Epithelial cell of proximal tubule (primary cell): Measurements from ENCODE around the gene TSEN2. TPM values are rescaled to one million over a fixed set of nuclear protein-coding genes. Genes with fewer than 3 reads are reported as not detected.
A peak's percentile ranks its signal among the peaks of the same experiment; 100 is the strongest.

Source experiments
- DNase-seq: peaks from one replicate; pipeline ENCODE4 v3.0.0-alpha.2; 2011; ENCODE audit warnings: low read depth
- H3K4me3 ChIP-seq: 2 replicates; pipeline ENCODE4 v1.5.1; 2011; ENCODE audit warnings: low read depth, mild to moderate bottlenecking, low read length
- total RNA-seq: library from RNA; depleted of rRNA; stranded (reverse); fragments of >200 nt; gene quantifications from 2 replicates; pipeline ENCODE4 v1.2.3, GENCODE V29; 2015
- TF ChIP-seq, protein P1 (sequence below): conservative IDR thresholded peaks from 2 replicates; pipeline ENCODE4 v1.5.1; 2012; ENCODE audit warnings: low read depth, mild to moderate bottlenecking, low read length

Gene TSEN2
- total RNA-seq, 1 donor from 2014 or later: 6.3 TPM

DNA sequence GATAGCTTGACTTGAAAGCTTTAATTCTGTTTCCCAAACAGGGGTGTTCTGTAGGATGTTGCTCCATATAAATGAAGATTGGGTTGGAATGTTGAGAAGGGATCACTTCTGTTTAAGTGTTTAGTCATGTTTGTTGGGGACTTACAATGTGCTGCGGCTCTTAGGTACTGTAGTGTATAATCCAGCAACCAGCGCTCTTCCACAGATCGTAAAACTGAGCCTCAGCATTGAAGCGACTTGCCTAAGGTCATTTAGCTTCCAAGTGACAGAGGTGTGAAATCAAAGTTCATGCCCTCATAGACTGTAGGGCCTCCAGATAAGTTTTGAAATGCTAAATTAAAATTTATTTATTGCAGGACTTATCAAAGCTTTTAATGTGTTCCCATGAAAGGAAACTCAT, 74.4 kb downstream of the TSEN2 start:
- DNase-seq: no peak
- TF ChIP-seq, protein P1, sequence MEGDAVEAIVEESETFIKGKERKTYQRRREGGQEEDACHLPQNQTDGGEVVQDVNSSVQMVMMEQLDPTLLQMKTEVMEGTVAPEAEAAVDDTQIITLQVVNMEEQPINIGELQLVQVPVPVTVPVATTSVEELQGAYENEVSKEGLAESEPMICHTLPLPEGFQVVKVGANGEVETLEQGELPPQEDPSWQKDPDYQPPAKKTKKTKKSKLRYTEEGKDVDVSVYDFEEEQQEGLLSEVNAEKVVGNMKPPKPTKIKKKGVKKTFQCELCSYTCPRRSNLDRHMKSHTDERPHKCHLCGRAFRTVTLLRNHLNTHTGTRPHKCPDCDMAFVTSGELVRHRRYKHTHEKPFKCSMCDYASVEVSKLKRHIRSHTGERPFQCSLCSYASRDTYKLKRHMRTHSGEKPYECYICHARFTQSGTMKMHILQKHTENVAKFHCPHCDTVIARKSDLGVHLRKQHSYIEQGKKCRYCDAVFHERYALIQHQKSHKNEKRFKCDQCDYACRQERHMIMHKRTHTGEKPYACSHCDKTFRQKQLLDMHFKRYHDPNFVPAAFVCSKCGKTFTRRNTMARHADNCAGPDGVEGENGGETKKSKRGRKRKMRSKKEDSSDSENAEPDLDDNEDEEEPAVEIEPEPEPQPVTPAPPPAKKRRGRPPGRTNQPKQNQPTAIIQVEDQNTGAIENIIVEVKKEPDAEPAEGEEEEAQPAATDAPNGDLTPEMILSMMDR: no peak
- peak overlapping the region; percentile 98 for H3K4me3 ChIP-seq

GRCh38 chr3:12559520-12559919, 75.2 kb downstream of the TSEN2 start:
- H3K4me3 ChIP-seq: no peak overlapping the region
- TF ChIP-seq, protein P1: no peak
- DNase-seq: no peak

GRCh38 chr3:12560505-12561190, 76.4 kb downstream of the TSEN2 start:
- no peak overlapping the region for H3K4me3 ChIP-seq
- DNase-seq: no peak
- TF ChIP-seq, protein P1: no peak

- H3K4me3 ChIP-seq: no peak overlapping the region
- TF ChIP-seq, protein P1: no peak
- no peak for DNase-seq
Observed at GRCh38 chr3:12561397-12561796, 77.1 kb downstream of the TSEN2 start.

DNA sequence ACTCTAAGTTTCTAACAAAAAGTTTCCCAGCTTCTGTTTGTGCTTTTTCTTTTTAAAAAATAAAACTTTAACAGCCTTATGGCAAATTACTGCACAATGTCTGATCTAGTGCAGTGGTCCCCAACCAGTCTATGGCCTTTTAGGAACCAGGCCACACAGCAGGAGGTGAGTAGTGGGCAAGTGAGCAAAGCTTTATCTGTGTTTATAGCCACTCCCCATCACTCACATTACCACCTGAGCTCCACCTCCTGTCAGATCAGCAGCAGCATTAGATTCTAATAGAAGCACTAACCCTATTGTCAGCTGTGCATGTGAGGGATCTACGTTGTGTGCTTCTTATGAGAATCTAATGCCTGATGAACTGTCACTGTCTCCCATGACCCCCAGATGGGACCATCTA, 78.2 kb downstream of the TSEN2 start:
- H3K4me3 ChIP-seq: no peak overlapping the region
- TF ChIP-seq, protein P1: no peak
- no peak for DNase-seq

DNA sequence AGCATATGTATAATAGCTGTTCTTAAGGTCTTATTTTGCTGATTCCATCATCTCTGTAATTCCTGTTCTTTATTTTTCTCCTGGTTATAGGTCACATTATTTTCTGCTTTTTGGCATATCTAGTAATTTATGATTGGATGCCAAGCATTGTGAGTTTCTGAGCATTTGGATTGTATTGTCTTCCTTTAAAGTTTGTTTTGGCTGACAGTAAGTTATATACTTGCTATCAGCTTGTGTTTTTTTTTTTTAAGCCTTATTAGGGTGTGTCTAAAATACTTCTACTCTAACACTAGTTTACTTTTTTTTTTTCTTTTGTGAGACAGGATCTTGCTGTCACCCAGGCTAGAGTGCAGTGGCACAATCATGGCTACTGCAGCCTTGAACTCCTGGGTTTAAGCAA, 82.7 kb downstream of the TSEN2 start:
- no peak overlapping the region for H3K4me3 ChIP-seq
- no peak for DNase-seq
- TF ChIP-seq, protein P1: no peak

GRCh38 chr3:12568747-12569146, 84.5 kb downstream of the TSEN2 start:
- no peak overlapping the region for H3K4me3 ChIP-seq
- TF ChIP-seq, protein P1: no peak
- no peak for DNase-seq
